ENCODE data around the gene SAMD13.

DNA sequence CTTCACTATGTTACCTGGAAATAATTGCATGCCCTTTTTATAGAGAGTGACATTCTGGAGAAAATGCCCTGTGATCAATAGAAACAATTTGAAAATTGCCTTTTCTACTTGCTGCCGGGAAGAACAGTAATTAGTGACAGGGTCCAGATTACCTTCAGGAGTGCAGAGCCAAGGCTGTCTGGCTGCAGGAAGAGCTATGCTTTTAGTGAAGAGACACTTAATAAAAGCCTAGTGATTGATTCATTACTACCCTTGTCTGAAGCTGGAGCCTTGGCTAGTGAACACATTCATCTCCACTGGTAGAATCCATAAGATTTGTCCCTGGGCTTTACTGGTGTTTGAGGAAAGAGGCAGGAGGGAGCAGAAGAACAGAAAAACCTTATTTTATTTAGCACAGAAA, 83.8 kb downstream of the SAMD13 start:
- TF ChIP-seq, protein P1, sequence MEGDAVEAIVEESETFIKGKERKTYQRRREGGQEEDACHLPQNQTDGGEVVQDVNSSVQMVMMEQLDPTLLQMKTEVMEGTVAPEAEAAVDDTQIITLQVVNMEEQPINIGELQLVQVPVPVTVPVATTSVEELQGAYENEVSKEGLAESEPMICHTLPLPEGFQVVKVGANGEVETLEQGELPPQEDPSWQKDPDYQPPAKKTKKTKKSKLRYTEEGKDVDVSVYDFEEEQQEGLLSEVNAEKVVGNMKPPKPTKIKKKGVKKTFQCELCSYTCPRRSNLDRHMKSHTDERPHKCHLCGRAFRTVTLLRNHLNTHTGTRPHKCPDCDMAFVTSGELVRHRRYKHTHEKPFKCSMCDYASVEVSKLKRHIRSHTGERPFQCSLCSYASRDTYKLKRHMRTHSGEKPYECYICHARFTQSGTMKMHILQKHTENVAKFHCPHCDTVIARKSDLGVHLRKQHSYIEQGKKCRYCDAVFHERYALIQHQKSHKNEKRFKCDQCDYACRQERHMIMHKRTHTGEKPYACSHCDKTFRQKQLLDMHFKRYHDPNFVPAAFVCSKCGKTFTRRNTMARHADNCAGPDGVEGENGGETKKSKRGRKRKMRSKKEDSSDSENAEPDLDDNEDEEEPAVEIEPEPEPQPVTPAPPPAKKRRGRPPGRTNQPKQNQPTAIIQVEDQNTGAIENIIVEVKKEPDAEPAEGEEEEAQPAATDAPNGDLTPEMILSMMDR (IDR thresholded peaks at IDR 0.05): no peak
- TF ChIP-seq POLR2AphosphoS5 (IDR thresholded peaks at IDR 0.05) (no peak), EP300 (IDR thresholded peaks at IDR 0.05) (no peak), POLR2A (IDR thresholded peaks at IDR 0.05; ENCODE audit: low read depth) (no peak)
